H9 (cell line): Measurements from ENCODE around the gene TMEM158. TPM values are rescaled to one million over a fixed set of nuclear protein-coding genes. Genes with fewer than 3 reads are reported as not detected.

Experiments used
- DNase-seq: peaks from one replicate; pipeline ENCODE4 v3.0.0-alpha.2; 2017
- H2AFZ ChIP-seq: one replicate; pipeline ENCODE4 v1.6.1; 2013; ENCODE audit warnings: mild to moderate bottlenecking, low read length, control low read depth, moderate library complexity
- H2AK5ac ChIP-seq: 2 replicates; pipeline ENCODE4 v1.6.1; 2013; ENCODE audit warnings: low read length, control low read depth, mixed read lengths; ENCODE audit not compliant: insufficient read length
- H2BK120ac ChIP-seq: one replicate; pipeline ENCODE4 v1.6.1; 2013; ENCODE audit warnings: low read depth, mild to moderate bottlenecking, low read length, control low read depth, inconsistent platforms; ENCODE audit not compliant: poor library complexity, severe bottlenecking
- H2BK12ac ChIP-seq: 2 replicates; pipeline ENCODE4 v1.6.1; 2013; ENCODE audit warnings: low read length, control low read depth, mixed read lengths, low read depth; ENCODE audit not compliant: insufficient read length
- H2BK15ac ChIP-seq: 2 replicates; pipeline ENCODE4 v1.6.1; 2013; ENCODE audit warnings: low read depth, low read length, control low read depth
- H2BK20ac ChIP-seq: one replicate; pipeline ENCODE4 v1.6.1; 2013; ENCODE audit warnings: low read depth, mild to moderate bottlenecking, low read length, control low read depth, inconsistent platforms; ENCODE audit not compliant: poor library complexity, severe bottlenecking
- H2BK5ac ChIP-seq: 2 replicates; pipeline ENCODE4 v1.6.1; 2013; ENCODE audit warnings: low read length, control low read depth, mixed read lengths; ENCODE audit not compliant: insufficient read length
- H3K14ac ChIP-seq: 2 replicates; pipeline ENCODE4 v1.6.1; 2013; ENCODE audit warnings: low read length, control low read depth; ENCODE audit not compliant: insufficient read depth
- H3K18ac ChIP-seq: 2 replicates; pipeline ENCODE4 v1.6.1; 2013; ENCODE audit warnings: low read depth, mild to moderate bottlenecking, mixed read lengths, low read length, control low read depth; ENCODE audit not compliant: insufficient read length
- H3K23ac ChIP-seq: 2 replicates; pipeline ENCODE4 v1.6.1; 2013; ENCODE audit warnings: low read length, control low read depth, mixed read lengths, low read depth; ENCODE audit not compliant: insufficient read length
- H3K23me2 ChIP-seq: 2 replicates; pipeline ENCODE4 v1.6.1; 2013; ENCODE audit warnings: low read depth, mild to moderate bottlenecking, mixed read lengths, low read length, control low read depth; ENCODE audit not compliant: insufficient read length, poor library complexity, severe bottlenecking
- H3K27ac ChIP-seq: 2 replicates; pipeline ENCODE4 v1.5.1; 2013; ENCODE audit warnings: low read length, control low read depth, mixed read lengths, low read depth; ENCODE audit not compliant: insufficient read length
- H3K27me3 ChIP-seq: 2 replicates; pipeline ENCODE4 v1.6.1; 2013; ENCODE audit warnings: low read length, control low read depth, inconsistent platforms; ENCODE audit not compliant: insufficient read depth
- H3K4ac ChIP-seq: 2 replicates; pipeline ENCODE4 v1.6.1; 2013; ENCODE audit warnings: low read depth, mild to moderate bottlenecking, control low read depth, inconsistent platforms, low read length, moderate library complexity
- H3K4me1 ChIP-seq: 2 replicates; pipeline ENCODE4 v1.6.1; 2013; ENCODE audit warnings: low read length, control low read depth, inconsistent platforms; ENCODE audit not compliant: insufficient read depth
- H3K4me2 ChIP-seq: 2 replicates; pipeline ENCODE4 v1.6.1; 2013; ENCODE audit warnings: low read length, control low read depth, mixed read lengths; ENCODE audit not compliant: insufficient read length, insufficient read depth
- H3K56ac ChIP-seq: 2 replicates; pipeline ENCODE4 v1.6.1; 2013; ENCODE audit warnings: low read depth, mild to moderate bottlenecking, mixed read lengths, low read length, control low read depth; ENCODE audit not compliant: insufficient read length
- H3K79me1 ChIP-seq: 2 replicates; pipeline ENCODE4 v1.6.1; 2013; ENCODE audit warnings: low read depth, mild to moderate bottlenecking, moderate library complexity, low read length, control low read depth, inconsistent platforms; ENCODE audit not compliant: insufficient read depth, poor library complexity, severe bottlenecking
- H3K79me2 ChIP-seq: 2 replicates; pipeline ENCODE4 v1.6.1; 2013; ENCODE audit warnings: low read length, control low read depth, inconsistent platforms; ENCODE audit not compliant: insufficient read depth
- H3K9ac ChIP-seq: 2 replicates; pipeline ENCODE4 v1.6.1; 2013; ENCODE audit warnings: low read length, control low read depth, mixed read lengths; ENCODE audit not compliant: insufficient read length; ENCODE audit errors: extremely low read depth
- H3K9me3 ChIP-seq: one replicate; pipeline ENCODE4 v1.6.1; 2013; ENCODE audit warnings: low read depth, low read length, inconsistent platforms; ENCODE audit not compliant: control insufficient read depth
- H3T11ph ChIP-seq: one replicate; pipeline ENCODE4 v1.6.1; 2013; ENCODE audit warnings: mild to moderate bottlenecking, low read length, control low read depth, inconsistent platforms
- H4K20me1 ChIP-seq: one replicate; pipeline ENCODE4 v1.6.1; 2013; ENCODE audit not compliant: control insufficient read depth, insufficient read length, insufficient read depth
- H4K5ac ChIP-seq: 2 replicates; pipeline ENCODE4 v1.6.1; 2013; ENCODE audit warnings: low read depth, mild to moderate bottlenecking, mixed read lengths, low read length, control low read depth; ENCODE audit not compliant: insufficient read length
- H4K8ac ChIP-seq: replicated peaks from 2 replicates; pipeline ENCODE4 v1.6.1; 2013; ENCODE audit warnings: low read length, control low read depth, mixed read lengths, low read depth; ENCODE audit not compliant: insufficient read length
- H4K91ac ChIP-seq: 2 replicates; pipeline ENCODE4 v1.6.1; 2013; ENCODE audit warnings: low read depth, mild to moderate bottlenecking, moderate library complexity, mixed read lengths, low read length, control low read depth; ENCODE audit not compliant: insufficient read length
- H3K27ac Mint-ChIP-seq, 3 experiments: 2 replicates in 2 of 3; 3 replicates in 1 of 3; pipeline ENCODE4 v1.8.0; 2020 to 2021; ENCODE audit warnings: mixed read lengths in 3 of 3, mild to moderate bottlenecking in 1 of 3, moderate library complexity in 1 of 3
- H3K27me3 Mint-ChIP-seq: 2 replicates; pipeline ENCODE4 v1.8.0; 2021; ENCODE audit warnings: low read depth, mild to moderate bottlenecking, moderate library complexity, mixed read lengths
- H3K36me3 Mint-ChIP-seq, 3 experiments: 2 replicates in 2 of 3; 3 replicates in 1 of 3; pipeline ENCODE4 v1.8.0; 2020 to 2021; ENCODE audit warnings: low read depth in 3 of 3, mixed read lengths in 3 of 3; ENCODE audit not compliant: insufficient read depth in 1 of 3
- H3K4me1 Mint-ChIP-seq, 2 experiments: 2 replicates each; pipeline ENCODE4 v1.8.0; 2020; ENCODE audit warnings: mixed read lengths in 2 of 2
- H3K4me3 Mint-ChIP-seq, 2 experiments: 2 replicates in 1 of 2; 3 replicates in 1 of 2; pipeline ENCODE4 v1.8.0; 2020 to 2021; ENCODE audit warnings: mild to moderate bottlenecking in 2 of 2, mixed read lengths in 2 of 2, moderate library complexity in 1 of 2
- H3K9me3 Mint-ChIP-seq, 2 experiments: 2 replicates in 1 of 2; 3 replicates in 1 of 2; pipeline ENCODE4 v1.8.0; 2020; ENCODE audit warnings: mild to moderate bottlenecking in 2 of 2, mixed read lengths in 2 of 2, moderate library complexity in 1 of 2
- WGBS: extraction: QIAGEN DNeasy Blood & Tissue Kit; methylation state at CpG from one replicate; pipeline ENCODE4 v1.1.7; 2013; ENCODE audit warnings: missing lambda C conversion rate, low lambda C conversion rate, mixed read lengths; ENCODE audit not compliant: insufficient read length; ENCODE audit errors: extremely low coverage; 5-methylcytosine and 5-hydroxymethylcytosine counted together
- total RNA-seq: library from RNA; stranded (reverse); gene quantifications from 2 replicates; pipeline ENCODE4 v1.2.1, GENCODE V29; 2021
- TF ChIP-seq, protein P1 (sequence below): fragments of 200-600 bp; sonication (generic); conservative IDR thresholded peaks from 3 replicates; pipeline ENCODE4 v1.8.0; 2021; ENCODE audit warnings: antibody characterized with exemption, mild to moderate bottlenecking

TMEM158 gene
- total RNA-seq, 1 experiment from 2014 or later, result 29.1 TPM

DNA sequence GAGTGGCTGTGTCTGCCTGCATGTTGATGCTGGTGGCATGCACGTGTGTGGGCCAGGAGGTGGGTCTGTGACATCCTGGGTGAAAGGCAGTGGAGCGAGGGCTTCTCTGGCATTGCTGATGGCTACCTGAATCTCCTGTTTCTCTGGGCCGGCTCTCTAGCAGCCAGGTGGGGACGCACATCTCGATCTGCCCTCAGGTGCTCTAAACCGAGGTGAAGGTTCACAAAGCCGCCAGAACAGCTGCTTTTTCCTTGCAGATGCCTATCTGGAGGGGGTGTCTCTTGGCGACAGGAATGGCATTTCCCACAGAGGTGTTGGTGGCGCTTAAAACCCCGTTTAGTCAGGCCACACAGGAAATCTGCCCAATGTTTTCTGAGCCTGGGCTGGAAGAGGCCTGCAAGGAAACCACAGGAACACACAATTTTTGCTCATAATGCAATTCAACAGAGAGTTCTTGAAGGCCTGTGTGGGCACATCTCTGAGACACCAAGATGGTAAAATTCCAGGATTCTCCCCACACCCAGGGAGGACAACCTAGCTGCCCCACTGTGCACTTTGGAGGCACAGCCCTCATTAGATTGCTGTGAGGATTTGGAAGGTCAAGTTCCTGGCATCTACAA lies 11.9 kb downstream of the TMEM158 start:
- Mint-ChIP-seq H3K27ac (no peak overlapping the region), H3K36me3 (no peaks in the 10 kb centered on the region), H3K4me3 (no peak overlapping the region), H3K4me1 (peaks cover 12 to 21% of the 10 kb centered on the region in 2 experiments), H3K9me3 (no peaks in the 10 kb centered on the region; a peak in 1 of 5 replicates), H3K27me3 (peaks cover 16% of the 10 kb centered on the region)
- Histone ChIP-seq H3K14ac (no peak overlapping the region), H3K56ac (no peak overlapping the region), H2AK5ac (no peak overlapping the region), H3K9me3 (no peaks in the 10 kb centered on the region), H3K4me1 (no peaks in the 10 kb centered on the region), H4K8ac (no peak overlapping the region), H3K23ac (no peak overlapping the region), H4K20me1 (no peaks in the 10 kb centered on the region), H3K79me1 (no peaks in the 10 kb centered on the region), H3K27me3 (no peaks in the 10 kb centered on the region), H2AFZ (no peak overlapping the region), H4K5ac (no peak overlapping the region), H3T11ph (no peak overlapping the region), H2BK15ac (no peak overlapping the region), H3K4ac (no peak overlapping the region), H4K91ac (no peak overlapping the region), H3K9ac (no peak overlapping the region), H3K23me2 (no peaks in the 10 kb centered on the region), H3K27ac (no peak overlapping the region), H3K79me2 (no peaks in the 10 kb centered on the region), H2BK120ac (no peak overlapping the region), H2BK5ac (no peak overlapping the region), H3K4me2 (no peak overlapping the region), H3K18ac (no peak overlapping the region), H2BK12ac (no peak overlapping the region), H2BK20ac (no peak overlapping the region)
- TF ChIP-seq, protein P1, sequence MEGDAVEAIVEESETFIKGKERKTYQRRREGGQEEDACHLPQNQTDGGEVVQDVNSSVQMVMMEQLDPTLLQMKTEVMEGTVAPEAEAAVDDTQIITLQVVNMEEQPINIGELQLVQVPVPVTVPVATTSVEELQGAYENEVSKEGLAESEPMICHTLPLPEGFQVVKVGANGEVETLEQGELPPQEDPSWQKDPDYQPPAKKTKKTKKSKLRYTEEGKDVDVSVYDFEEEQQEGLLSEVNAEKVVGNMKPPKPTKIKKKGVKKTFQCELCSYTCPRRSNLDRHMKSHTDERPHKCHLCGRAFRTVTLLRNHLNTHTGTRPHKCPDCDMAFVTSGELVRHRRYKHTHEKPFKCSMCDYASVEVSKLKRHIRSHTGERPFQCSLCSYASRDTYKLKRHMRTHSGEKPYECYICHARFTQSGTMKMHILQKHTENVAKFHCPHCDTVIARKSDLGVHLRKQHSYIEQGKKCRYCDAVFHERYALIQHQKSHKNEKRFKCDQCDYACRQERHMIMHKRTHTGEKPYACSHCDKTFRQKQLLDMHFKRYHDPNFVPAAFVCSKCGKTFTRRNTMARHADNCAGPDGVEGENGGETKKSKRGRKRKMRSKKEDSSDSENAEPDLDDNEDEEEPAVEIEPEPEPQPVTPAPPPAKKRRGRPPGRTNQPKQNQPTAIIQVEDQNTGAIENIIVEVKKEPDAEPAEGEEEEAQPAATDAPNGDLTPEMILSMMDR, result no peak
- no CpG with 5 or more reads among the region's 10 CpGs for WGBS
- DNase-seq, result peak; percentile 57
